T-helper 2 cell treated with Interferon-gamma antibody and Interleukin-4, amounts not matched to agents 5 μg/mL and 100 μg/mL, for 36 hours (primary cell): ENCODE results near the gene LIN52.

Source experiments
- DNase-seq: peaks from one replicate; pipeline ENCODE4 v3.0.0; 2021; ENCODE audit warnings: low spot score
- H3K27ac Mint-ChIP-seq: one replicate; pipeline ENCODE4 v1.8.0; 2021; ENCODE audit warnings: mild to moderate bottlenecking, mixed read lengths
- H3K27me3 Mint-ChIP-seq: one replicate; pipeline ENCODE4 v1.8.0; 2021; ENCODE audit warnings: low read depth, mixed read lengths
- H3K36me3 Mint-ChIP-seq: one replicate; pipeline ENCODE4 v1.8.0; 2021; ENCODE audit warnings: low read depth, mixed read lengths
- H3K4me1 Mint-ChIP-seq: one replicate; pipeline ENCODE4 v1.8.0; 2021; ENCODE audit warnings: low read depth, mixed read lengths
- H3K4me3 Mint-ChIP-seq: one replicate; pipeline ENCODE4 v1.8.0; 2022; ENCODE audit warnings: mild to moderate bottlenecking, moderate library complexity, mixed read lengths
- H3K9me3 Mint-ChIP-seq: one replicate; pipeline ENCODE4 v1.8.0; 2021; ENCODE audit warnings: mixed read lengths

Gene LIN52

GRCh38 chr14:74084277-74085046, at the start of gene LIN52, which contains the start of gene ALDH6A1:
Gene LIN52, plus strand, starts transcription at chr14:74084956. Its CDS starts 19 bp downstream, at chr14:74084975.
Gene ALDH6A1, minus strand, starts transcription at chr14:74084453. Its CDS starts 59 bp downstream, at chr14:74084394.
- H3K27me3 Mint-ChIP-seq: no peaks in the 10 kb centered on the region
- H3K36me3 Mint-ChIP-seq: peaks cover 10% of the 10 kb centered on the region
- peaks cover 36% of the 10 kb centered on the region for H3K4me1 Mint-ChIP-seq
- H3K27ac Mint-ChIP-seq: peak within 1 kb of the TSS; percentile 93
- H3K4me3 Mint-ChIP-seq: peak within 1 kb of the TSS; percentile 93
- peaks cover 3% of the 10 kb centered on the region for H3K9me3 Mint-ChIP-seq
- peak; percentile 99 for DNase-seq

GRCh38 chr14:74035556-74035955, 49.2 kb upstream of the LIN52 start:
- H3K27ac Mint-ChIP-seq: no peak overlapping the region
- H3K36me3 Mint-ChIP-seq: no peaks in the 10 kb centered on the region
- no peak overlapping the region for H3K4me3 Mint-ChIP-seq
- no peaks in the 10 kb centered on the region for H3K4me1 Mint-ChIP-seq
- no peaks in the 10 kb centered on the region for H3K27me3 Mint-ChIP-seq
- no peak for DNase-seq
- H3K9me3 Mint-ChIP-seq: no peaks in the 10 kb centered on the region

GRCh38 chr14:74038020-74038859, 46.5 kb upstream of the LIN52 start:
- no peaks in the 10 kb centered on the region for H3K4me1 Mint-ChIP-seq
- H3K27ac Mint-ChIP-seq: no peak overlapping the region
- no peaks in the 10 kb centered on the region for H3K36me3 Mint-ChIP-seq
- no peak overlapping the region for H3K4me3 Mint-ChIP-seq
- H3K9me3 Mint-ChIP-seq: no peaks in the 10 kb centered on the region
- DNase-seq: no peak
- H3K27me3 Mint-ChIP-seq: no peaks in the 10 kb centered on the region

DNA sequence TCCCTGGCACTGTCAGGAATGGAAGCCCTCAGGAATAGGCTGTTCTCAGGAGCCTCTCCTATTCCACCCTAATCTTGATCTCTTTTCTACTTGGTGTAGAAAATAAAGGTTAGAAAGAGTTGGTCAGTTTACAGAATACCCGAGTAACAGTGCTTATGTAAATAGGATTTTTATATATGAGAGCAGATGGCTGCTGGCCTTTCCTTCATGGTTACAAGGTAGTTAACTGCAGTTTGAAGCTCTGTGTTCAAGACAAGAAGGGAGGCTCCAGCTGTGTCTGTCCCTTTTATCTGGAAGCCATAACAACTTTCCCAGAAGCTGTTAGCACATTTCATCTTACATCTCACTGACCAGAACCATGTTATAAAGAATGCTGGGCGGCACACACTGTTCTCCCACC, 42.5 kb upstream of the LIN52 start:
- H3K9me3 Mint-ChIP-seq: no peaks in the 10 kb centered on the region
- no peaks in the 10 kb centered on the region for H3K27me3 Mint-ChIP-seq
- H3K27ac Mint-ChIP-seq: no peak overlapping the region

GRCh38 chr14:74045522-74045921, 39.2 kb upstream of the LIN52 start:
- Mint-ChIP-seq H3K27me3 (no peaks in the 10 kb centered on the region), H3K9me3 (no peaks in the 10 kb centered on the region), H3K4me1 (no peaks in the 10 kb centered on the region), H3K4me3 (no peak overlapping the region), H3K36me3 (no peaks in the 10 kb centered on the region), H3K27ac (no peak overlapping the region)
- no peak for DNase-seq

More for the DNA sequence above, 42.5 kb upstream of the LIN52 start:
- Mint-ChIP-seq H3K4me3 (no peak overlapping the region), H3K36me3 (no peaks in the 10 kb centered on the region), H3K4me1 (no peaks in the 10 kb centered on the region)
- no peak for DNase-seq

DNA sequence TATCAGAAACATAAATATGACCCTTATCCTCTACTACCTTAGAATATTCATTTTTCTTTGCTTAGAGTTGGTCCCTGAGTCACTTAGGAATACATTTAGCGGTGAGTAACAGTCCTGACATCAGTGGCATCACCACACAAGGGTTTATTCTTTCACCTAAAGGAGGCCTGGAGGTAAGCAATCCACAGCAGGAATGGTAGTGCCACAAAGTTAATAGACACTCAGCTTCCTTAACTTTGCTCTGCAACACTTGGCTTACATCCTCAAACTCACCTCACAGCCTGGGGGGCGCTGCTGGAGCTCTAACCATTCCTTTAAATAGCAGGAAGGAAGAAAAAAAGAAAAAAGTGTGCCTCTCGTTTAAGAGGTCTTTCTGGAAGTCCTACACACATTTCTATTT, 36.5 kb upstream of the LIN52 start:
- Mint-ChIP-seq H3K4me1 (no peaks in the 10 kb centered on the region), H3K4me3 (no peak overlapping the region), H3K27ac (no peak overlapping the region), H3K9me3 (no peaks in the 10 kb centered on the region), H3K27me3 (no peaks in the 10 kb centered on the region), H3K36me3 (no peaks in the 10 kb centered on the region)
- DNase-seq: no peak

- Mint-ChIP-seq H3K4me1 (no peaks in the 10 kb centered on the region), H3K27ac (no peak overlapping the region), H3K4me3 (no peak overlapping the region), H3K36me3 (no peaks in the 10 kb centered on the region), H3K9me3 (no peaks in the 10 kb centered on the region), H3K27me3 (no peaks in the 10 kb centered on the region)
- no peak for DNase-seq
Observed at GRCh38 chr14:74049876-74050495, 34.8 kb upstream of the LIN52 start.

DNA sequence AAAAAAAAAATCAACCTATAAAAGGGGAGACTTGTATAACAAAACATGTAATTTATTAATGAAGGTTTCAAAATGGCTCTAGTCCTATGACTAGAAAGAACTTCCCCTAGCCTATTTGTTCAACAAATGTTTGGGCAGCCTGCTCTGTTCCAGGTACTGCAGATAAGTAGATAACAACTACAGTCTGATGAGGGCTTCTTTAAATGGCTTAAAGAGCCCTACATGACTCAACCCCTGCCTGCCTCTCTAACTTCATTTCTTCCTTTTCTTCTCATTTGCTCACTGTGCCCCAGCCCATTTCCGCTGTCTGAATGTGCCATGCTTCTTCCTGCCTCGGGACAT, 22.0 kb upstream of the LIN52 start:
- Mint-ChIP-seq H3K27me3 (no peaks in the 10 kb centered on the region), H3K4me3 (no peak overlapping the region), H3K4me1 (no peaks in the 10 kb centered on the region), H3K9me3 (no peaks in the 10 kb centered on the region), H3K27ac (no peak overlapping the region), H3K36me3 (peaks cover 12% of the 10 kb centered on the region)
- DNase-seq: no peak

DNA sequence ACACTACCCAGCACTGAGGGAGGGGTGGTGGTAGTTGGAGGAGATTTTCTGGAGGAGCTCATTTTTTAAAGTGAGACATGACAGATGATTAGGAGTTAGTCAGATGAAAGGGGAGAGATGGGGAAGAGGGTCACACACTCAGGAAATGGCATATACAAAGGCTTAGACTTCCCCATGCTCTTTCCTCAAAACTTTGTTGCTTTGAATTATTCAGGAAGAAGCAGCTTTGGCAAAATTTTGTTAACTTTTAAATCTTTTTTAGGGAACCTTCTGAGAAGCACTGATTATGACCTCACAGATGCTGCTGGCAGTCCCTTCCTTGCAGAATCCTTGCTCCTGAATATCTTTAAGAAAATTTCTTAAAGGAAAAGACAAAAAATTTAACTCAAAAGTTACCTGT, 20.3 kb upstream of the LIN52 start:
- Mint-ChIP-seq H3K36me3 (peaks cover 12% of the 10 kb centered on the region), H3K9me3 (no peaks in the 10 kb centered on the region)
- DNase-seq: no peak

DNA sequence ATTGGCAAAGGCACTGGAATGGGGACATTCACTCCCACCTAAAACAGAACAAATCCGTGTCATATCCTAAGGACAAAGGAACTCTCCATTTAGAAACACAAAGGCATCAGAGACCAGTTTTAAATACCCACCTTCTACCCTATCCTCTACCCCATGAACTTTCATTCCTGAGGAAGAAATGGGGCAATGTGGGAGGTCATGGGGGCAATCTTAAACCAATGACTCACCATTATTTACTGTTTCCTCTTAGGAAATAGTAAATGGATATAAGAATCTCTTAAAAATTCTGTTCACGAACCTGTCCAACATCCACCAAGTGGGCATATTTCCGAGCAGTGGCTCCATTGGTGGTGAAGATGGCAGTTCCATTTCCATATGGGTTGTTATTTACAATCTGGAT, 19.9 kb upstream of the LIN52 start:
- no peaks in the 10 kb centered on the region for H3K9me3 Mint-ChIP-seq
- H3K4me1 Mint-ChIP-seq: no peaks in the 10 kb centered on the region
- peaks cover 10% of the 10 kb centered on the region for H3K36me3 Mint-ChIP-seq
- H3K27me3 Mint-ChIP-seq: no peaks in the 10 kb centered on the region
- H3K4me3 Mint-ChIP-seq: no peak overlapping the region
- DNase-seq: no peak
- no peak overlapping the region for H3K27ac Mint-ChIP-seq

More for the DNA sequence above, 20.3 kb upstream of the LIN52 start:
- no peaks in the 10 kb centered on the region for H3K27me3 Mint-ChIP-seq
- no peak overlapping the region for H3K4me3 Mint-ChIP-seq
- no peaks in the 10 kb centered on the region for H3K4me1 Mint-ChIP-seq
- H3K27ac Mint-ChIP-seq: no peak overlapping the region

GRCh38 chr14:74065746-74066575, 18.8 kb upstream of the LIN52 start:
- no peak for DNase-seq
- no peaks in the 10 kb centered on the region for H3K9me3 Mint-ChIP-seq
- peaks cover 6% of the 10 kb centered on the region for H3K36me3 Mint-ChIP-seq
- H3K27ac Mint-ChIP-seq: no peak overlapping the region
- H3K27me3 Mint-ChIP-seq: no peaks in the 10 kb centered on the region
- no peaks in the 10 kb centered on the region for H3K4me1 Mint-ChIP-seq
- H3K4me3 Mint-ChIP-seq: no peak overlapping the region

DNA sequence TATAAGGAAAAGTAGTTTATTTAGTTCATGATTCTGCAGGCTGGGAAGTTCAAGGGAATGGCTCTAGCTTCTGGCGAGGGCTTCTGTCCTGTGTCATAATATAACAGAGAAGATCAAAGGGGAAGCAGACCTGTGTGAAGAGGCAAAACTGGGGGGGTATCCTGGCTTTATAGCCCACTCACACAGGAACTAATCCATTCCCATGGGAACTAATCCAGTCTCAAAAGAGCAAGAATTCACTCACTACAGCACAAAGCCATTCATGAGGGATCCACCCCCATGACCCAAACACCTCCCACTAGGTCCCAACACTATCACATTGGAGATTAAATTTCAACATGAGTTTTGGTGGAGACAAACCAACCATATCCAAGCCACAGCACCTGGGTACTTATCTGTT, 7.4 kb upstream of the LIN52 start:
- Mint-ChIP-seq H3K27me3 (no peaks in the 10 kb centered on the region), H3K36me3 (no peaks in the 10 kb centered on the region), H3K4me3 (no peak overlapping the region), H3K4me1 (no peaks in the 10 kb centered on the region), H3K9me3 (no peaks in the 10 kb centered on the region), H3K27ac (no peak overlapping the region)
- no peak for DNase-seq

GRCh38 chr14:74080820-74081460, 3.8 kb upstream of the LIN52 start:
- no peak for DNase-seq
- Mint-ChIP-seq H3K4me1 (peaks cover 21% of the 10 kb centered on the region), H3K9me3 (no peaks in the 10 kb centered on the region), H3K4me3 (no peak overlapping the region), H3K27ac (no peak overlapping the region), H3K27me3 (no peaks in the 10 kb centered on the region), H3K36me3 (no peaks in the 10 kb centered on the region)
